Breast epithelium (tissue), 3 donors: ENCODE data around the gene TRPM2.

ENCODE experiments used
- CTCF ChIP-seq, 3 donors: fragments of 450-650 bp; IDR thresholded peaks; one replicate each; pipeline ENCODE4 v1.5.1; 2016 to 2017; ENCODE audit warnings: antibody characterized with exemption in 3 of 3, mild to moderate bottlenecking in 3 of 3, moderate library complexity in 3 of 3
- POLR2A ChIP-seq: fragments of 450-650 bp; IDR thresholded peaks from one replicate; pipeline ENCODE4 v1.6.1; 2016; ENCODE audit warnings: antibody characterized with exemption, mild to moderate bottlenecking, moderate library complexity

GRCh38 chr21:44485254-44485793, 131.9 kb downstream of the TRPM2 start:
- TF ChIP-seq POLR2A (no peak), CTCF (IDR thresholded peaks at IDR 0.05) (no peak)
